HG03060 (cell line): ENCODE results near the gene LRRTM4.
"Not testable (repeated sequence)": the region's sequence is repeated elsewhere in the genome, so short reads cannot be mapped to it uniquely, and the experiment has no call there.

Experiments
- ATAC-seq: cut with Tn5 transposase; IDR thresholded peaks from one replicate; pipeline ENCODE4 v1.9.1; 2021; ENCODE audit warnings: low read depth, moderate number of reproducible peaks; ENCODE audit not compliant: unreplicated experiment

LRRTM4 gene

GRCh38 chr2:77099961-77100360, 422.2 kb downstream of the LRRTM4 start:
- no peak for ATAC-seq

- ATAC-seq = not testable (repeated sequence)
These were observed 426.7 kb downstream of the LRRTM4 start for GRCh38 chr2:77095525-77095924.

GRCh38 chr2:77095096-77095495, 427.1 kb downstream of the LRRTM4 start:
- ATAC-seq = no peak

- ATAC-seq = not testable (repeated sequence)
These were observed 433.8 kb downstream of the LRRTM4 start for GRCh38 chr2:77088424-77088823.

- ATAC-seq = no peak
These were observed 434.2 kb downstream of the LRRTM4 start for GRCh38 chr2:77087987-77088414.

GRCh38 chr2:77086478-77086877, 435.7 kb downstream of the LRRTM4 start:
- ATAC-seq = no peak

GRCh38 chr2:77086051-77086450, 436.1 kb downstream of the LRRTM4 start:
- ATAC-seq = no peak

- no peak for ATAC-seq
These were observed 436.6 kb downstream of the LRRTM4 start for GRCh38 chr2:77085561-77085960.

GRCh38 chr2:77081597-77081996, 440.6 kb downstream of the LRRTM4 start:
- no peak for ATAC-seq

- ATAC-seq = no peak
These were observed 457.9 kb downstream of the LRRTM4 start for GRCh38 chr2:77064324-77064723.

- ATAC-seq = no peak
These were observed 467.2 kb downstream of the LRRTM4 start for GRCh38 chr2:77054938-77055337.

GRCh38 chr2:77046339-77046738, 475.8 kb downstream of the LRRTM4 start:
- no peak for ATAC-seq

- ATAC-seq = not testable (repeated sequence)
These were observed 476.7 kb downstream of the LRRTM4 start for GRCh38 chr2:77045456-77045855.

GRCh38 chr2:77034445-77034844, 487.7 kb downstream of the LRRTM4 start:
- no peak for ATAC-seq

- ATAC-seq = not testable (repeated sequence)
These were observed 492.9 kb downstream of the LRRTM4 start for GRCh38 chr2:77029237-77029636.

GRCh38 chr2:77028032-77028600, 494.1 kb downstream of the LRRTM4 start:
- ATAC-seq = no peak

GRCh38 chr2:77025714-77026113, 496.5 kb downstream of the LRRTM4 start:
- ATAC-seq = no peak

- no peak for ATAC-seq
These were observed 501.0 kb downstream of the LRRTM4 start for GRCh38 chr2:77021161-77021560.

GRCh38 chr2:77018219-77018618, 504.0 kb downstream of the LRRTM4 start:
- ATAC-seq = no peak

GRCh38 chr2:77017355-77017745, 504.8 kb downstream of the LRRTM4 start:
- ATAC-seq = no peak

GRCh38 chr2:77016443-77017354, 505.5 kb downstream of the LRRTM4 start:
- ATAC-seq = no peak

- ATAC-seq = no peak
These were observed 508.2 kb downstream of the LRRTM4 start for GRCh38 chr2:77013953-77014352.
